HCT116 (cell line): ENCODE results near the gene PCDH9. TPM values are rescaled to one million over a fixed set of nuclear protein-coding genes. Genes with fewer than 3 reads are reported as not detected.

Experiments
- ATAC-seq: fragments of 200-7000 bp; cut with Tn5 transposase; 2 replicates; pipeline ENCODE4 v1.9.1; 2020; ENCODE audit warnings: mild to moderate bottlenecking, moderate library complexity
- BruUV-seq: library from RNA; stranded (reverse); fragments of 400-500 nt; replicated peaks from 2 replicates; lab custom pipeline; 2021; lab: Mats Ljungman, UMichigan
- CTCF ChIA-PET: fragments of 300-600 bp; sonication (Branson Sonifier 250); formaldehyde crosslinking; loops from one replicate; lab custom pipeline; 2021; ENCODE audit warnings: antibody characterized with exemption; lab: Charles Lee
- POLR2A ChIA-PET: fragments of 300-600, 350-600 bp; sonication (Branson Sonifier 250); formaldehyde crosslinking; loops from one replicate; lab custom pipeline; 2021; ENCODE audit warnings: antibody characterized with exemption; lab: Charles Lee
- RAD21 ChIA-PET, 2 experiments: fragments of 300-600 bp; sonication (Branson Sonifier 250); formaldehyde crosslinking; loops; one replicate each; lab custom pipeline; 2023; ENCODE audit warnings: low total read pairs in 2 of 2; ENCODE audit not compliant: uncharacterized antibody in 2 of 2, unreplicated experiment in 2 of 2, low non-redundant PET in 1 of 2; lab: Charles Lee
- DNase-seq: peaks from one replicate; pipeline ENCODE4 v3.0.0-alpha.2; 2010; ENCODE audit warnings: low read depth, low spot score
- H2AFZ ChIP-seq: fragments of 200-600 bp; shearing (Covaris generic), sonication (generic); 2 replicates; pipeline ENCODE4 v1.6.1; 2017; ENCODE audit warnings: low read depth, mixed run types, mixed read lengths, antibody characterized with exemption, low read length; ENCODE audit not compliant: poor library complexity, severe bottlenecking
- H3K27ac ChIP-seq: 2 replicates; pipeline ENCODE4 v1.5.1; 2012; ENCODE audit warnings: low read depth, low read length
- H3K27me3 ChIP-seq: fragments of 200-600 bp; sonication (generic); 2 replicates; pipeline ENCODE4 v1.6.1; 2016; ENCODE audit warnings: mixed run types, low read length, mixed read lengths; ENCODE audit not compliant: insufficient read depth
- H3K36me3 ChIP-seq, 2 experiments: fragments of 200-500 bp in 1 of 2; fragments of 200-600 bp in 1 of 2; sonication (Bioruptor generic) in 1 of 2; sonication (generic) in 1 of 2; 2 replicates each; pipeline versions ENCODE4 v1.5.1 to v1.6.1; 2014 to 2016; ENCODE audit warnings: low read length in 2 of 2, inconsistent platforms in 1 of 2, mixed read lengths in 1 of 2, mixed run types in 1 of 2; ENCODE audit not compliant: insufficient read depth in 2 of 2, control insufficient read depth in 1 of 2
- H3K4me1 ChIP-seq, 2 experiments: fragments of 200-600 bp in 1 of 2; sonication (generic) in 1 of 2; 2 replicates each; pipeline versions ENCODE4 v1.5.1 to v1.6.1; 2012 to 2017; ENCODE audit warnings: low read length in 2 of 2, inconsistent platforms in 1 of 2, mild to moderate bottlenecking in 1 of 2, mixed read lengths in 1 of 2, mixed run types in 1 of 2, moderate library complexity in 1 of 2; ENCODE audit not compliant: insufficient read depth in 2 of 2, control insufficient read depth in 1 of 2
- H3K4me2 ChIP-seq: fragments of 200-600 bp; sonication (generic); 2 replicates; pipeline ENCODE4 v1.6.1; 2017; ENCODE audit warnings: mixed run types, low read length, mixed read lengths
- H3K4me3 ChIP-seq, 2 experiments: fragments of 200-600 bp in 1 of 2; sonication (generic) in 1 of 2; replicated peaks in 1 of 2; 2 replicates each; pipeline ENCODE4 v1.5.1; 2011 to 2016; ENCODE audit warnings: low read length in 2 of 2, control low read depth in 1 of 2, low read depth in 1 of 2, mild to moderate bottlenecking in 1 of 2, mixed read lengths in 1 of 2, mixed run types in 1 of 2
- H3K79me2 ChIP-seq: fragments of 200-600 bp; sonication (generic); 2 replicates; pipeline ENCODE4 v1.6.1; 2017; ENCODE audit warnings: mild to moderate bottlenecking, mixed run types, low read length, moderate library complexity, mixed read lengths; ENCODE audit not compliant: insufficient read depth
- H3K9ac ChIP-seq: fragments of 200-600 bp; sonication (generic); 2 replicates; pipeline ENCODE4 v1.6.1; 2016; ENCODE audit warnings: low read length, mixed read lengths
- H3K9me2 ChIP-seq: fragments of 200-600 bp; sonication (generic), shearing (Covaris generic); 2 replicates; pipeline ENCODE4 v1.6.1; 2017; ENCODE audit warnings: mixed run types, mild to moderate bottlenecking, moderate library complexity; ENCODE audit not compliant: insufficient read depth
- H3K9me3 ChIP-seq, 2 experiments: fragments of 200-500 bp in 1 of 2; fragments of 200-600 bp in 1 of 2; sonication (Bioruptor generic) in 1 of 2; sonication (generic) in 1 of 2; 2 replicates each; pipeline ENCODE4 v1.6.1; 2014 to 2017; ENCODE audit warnings: low read length in 2 of 2, mixed read lengths in 2 of 2, inconsistent platforms in 1 of 2, low read depth in 1 of 2, mild to moderate bottlenecking in 1 of 2, mixed run types in 1 of 2, moderate library complexity in 1 of 2; ENCODE audit not compliant: control insufficient read depth in 1 of 2, insufficient read depth in 1 of 2
- H4K20me1 ChIP-seq: fragments of 200-600 bp; sonication (generic), shearing (Covaris generic); 2 replicates; pipeline ENCODE4 v1.6.1; 2017; ENCODE audit warnings: mixed run types, mild to moderate bottlenecking, moderate library complexity; ENCODE audit not compliant: insufficient read depth
- ATF3 ChIP-seq: IDR thresholded peaks from 2 replicates; pipeline ENCODE4 v1.6.1; 2012
- CBX3 ChIP-seq: IDR thresholded peaks from 2 replicates; pipeline ENCODE4 v1.6.1; 2012; ENCODE audit warnings: low read depth
- CEBPB ChIP-seq: IDR thresholded peaks from 2 replicates; pipeline ENCODE4 v1.6.1; 2012; ENCODE audit warnings: low read depth
- CTCF ChIP-seq, 3 experiments: fragments of 200-600 bp in 1 of 3; sonication (generic) in 1 of 3; IDR thresholded peaks in 2 of 3; conservative IDR thresholded peaks in 1 of 3; 2 replicates each; pipeline ENCODE4 v1.5.1; 2012 to 2017; ENCODE audit warnings: low read depth in 2 of 3, low read length in 2 of 3, antibody characterized with exemption in 1 of 3, borderline replicate concordance in 1 of 3, control low read depth in 1 of 3, mild to moderate bottlenecking in 1 of 3, mixed read lengths in 1 of 3, mixed run types in 1 of 3, moderate library complexity in 1 of 3; ENCODE audit not compliant: insufficient read depth in 1 of 3
- EGR1 ChIP-seq: IDR thresholded peaks from 2 replicates; pipeline ENCODE4 v1.6.1; 2012; ENCODE audit warnings: low read depth
- ELF1 ChIP-seq: IDR thresholded peaks from 2 replicates; pipeline ENCODE4 v1.6.1; 2012; ENCODE audit warnings: low read depth, borderline replicate concordance
- EZH2phosphoT487 ChIP-seq: fragments of 200-600 bp; IDR thresholded peaks from 2 replicates; pipeline ENCODE4 v1.6.1; 2018; ENCODE audit warnings: antibody characterized with exemption, borderline replicate concordance
- FOSL1 ChIP-seq: IDR thresholded peaks from 2 replicates; pipeline ENCODE4 v1.6.1; 2012; ENCODE audit warnings: low read depth
- JUND ChIP-seq: IDR thresholded peaks from 2 replicates; pipeline ENCODE4 v1.6.1; 2012
- POLR2A ChIP-seq: IDR thresholded peaks from 2 replicates; pipeline ENCODE4 v1.7.0; 2011; ENCODE audit warnings: borderline replicate concordance; ENCODE audit not compliant: insufficient read depth, insufficient read length; ENCODE audit errors: extremely low read depth
- POLR2AphosphoS5 ChIP-seq: IDR thresholded peaks from 2 replicates; pipeline ENCODE4 v1.6.1; 2011; ENCODE audit warnings: mild to moderate bottlenecking, low read depth, low read length, moderate library complexity
- SRF ChIP-seq: IDR thresholded peaks from 2 replicates; pipeline ENCODE4 v1.6.1; 2012; ENCODE audit warnings: low read depth
- TCF7L2 ChIP-seq: IDR thresholded peaks from 2 replicates; pipeline ENCODE4 v1.7.0; 2011; ENCODE audit warnings: borderline replicate concordance, inconsistent platforms; ENCODE audit not compliant: insufficient read depth, insufficient read length; ENCODE audit errors: extremely low read depth
- ZBTB33 ChIP-seq: IDR thresholded peaks from 2 replicates; pipeline ENCODE4 v1.6.1; 2011; ENCODE audit warnings: mild to moderate bottlenecking, low read length, moderate library complexity; ENCODE audit not compliant: insufficient replicate concordance; ENCODE audit errors: extremely low read depth
- ZNF274 ChIP-seq: fragments of 200-500 bp; sonication (Bioruptor generic); IDR thresholded peaks from 2 replicates; pipeline ENCODE4 v1.6.1; 2014; ENCODE audit warnings: mild to moderate bottlenecking, low read depth, low read length, inconsistent platforms
- intact Hi-C: fragments of 100-400 bp; cut with micrococcal nuclease; formaldehyde crosslinking; loops from 2 replicates; pipeline ENCODE4 v1.10.0; 2022
- total RNA-seq: library from RNA; stranded (reverse); gene quantifications from one replicate; pipeline ENCODE4 v1.2.1, GENCODE V29; 2021; ENCODE audit not compliant: unreplicated experiment

Gene PCDH9
- total RNA-seq, 1 experiment from 2014 or later, result 0.02 TPM

GRCh38 chr13:67083519-67083918 lies 146.6 kb downstream of the PCDH9 start:
- intact Hi-C loops, result no loop called here
- Histone ChIP-seq H3K4me3 (no peak overlapping the region), H3K4me2 (no peak overlapping the region), H3K9me3 (no peaks in the 10 kb centered on the region), H3K36me3 (no peaks in the 10 kb centered on the region), H3K27ac (no peak overlapping the region), H4K20me1 (no peaks in the 10 kb centered on the region), H3K27me3 (no peaks in the 10 kb centered on the region), H3K79me2 (no peaks in the 10 kb centered on the region), H2AFZ (no peak overlapping the region), H3K4me1 (no peaks in the 10 kb centered on the region), H3K9me2 (no peaks in the 10 kb centered on the region), H3K9ac (no peak overlapping the region)
- TF ChIP-seq EZH2phosphoT487, result no peak
- TF ChIP-seq FOSL1, result no peak
- no peak for TF ChIP-seq ZBTB33
- ATAC-seq (no peak), DNase-seq (no peak)
- no TSS peak for BruUV-seq
- POLR2A ChIA-PET, result no interaction called here
- RAD21 ChIA-PET, result no interaction called here
- CTCF ChIA-PET, result no interaction called here

- Histone ChIP-seq H3K4me3 (no peak overlapping the region), H2AFZ (no peak overlapping the region), H3K9me2 (no peaks in the 10 kb centered on the region), H3K4me1 (no peaks in the 10 kb centered on the region), H3K27me3 (no peaks in the 10 kb centered on the region), H3K79me2 (no peaks in the 10 kb centered on the region), H3K9ac (no peak overlapping the region), H3K4me2 (no peak overlapping the region), H3K27ac (no peak overlapping the region), H3K9me3 (no peaks in the 10 kb centered on the region), H4K20me1 (no peaks in the 10 kb centered on the region), H3K36me3 (no peaks in the 10 kb centered on the region)
- no peak for DNase-seq
- RAD21 ChIA-PET, result no interaction called here
- intact Hi-C loops, result no loop called here
- no peak for TF ChIP-seq POLR2A
- TF ChIP-seq CBX3, result no peak
- no peak for TF ChIP-seq JUND
- no peak for TF ChIP-seq POLR2AphosphoS5
- no peak for TF ChIP-seq SRF
- TF ChIP-seq ZBTB33, result no peak
- no peak for TF ChIP-seq CTCF (IDR thresholded peaks at IDR 0.05 in 2 of 3, conservative IDR thresholded peaks at IDR 0.05 in 1 of 3; ENCODE audit: borderline replicate concordance in 1 of 3, insufficient read depth in 1 of 3, low read depth in 2 of 3, low read length in 2 of 3)
- TF ChIP-seq TCF7L2, result no peak
- no peak for TF ChIP-seq CEBPB
- no peak for TF ChIP-seq FOSL1
- TF ChIP-seq ELF1, result no peak
- TF ChIP-seq ZNF274, result no peak
- TF ChIP-seq EGR1, result no peak
- TF ChIP-seq ATF3, result no peak
- BruUV-seq, result no TSS peak
- POLR2A ChIA-PET, result no interaction called here
- CTCF ChIA-PET, result no interaction called here
- ATAC-seq, result no peak
Observed at GRCh38 chr13:67080351-67080750, 149.8 kb downstream of the PCDH9 start.
